Measurements from ENCODE around the gene IGFBP1.
"Not testable (repeated sequence)": the region's sequence is repeated elsewhere in the genome, so short reads cannot be mapped to it uniquely, and the experiment has no call there.

Gene IGFBP1

DNA sequence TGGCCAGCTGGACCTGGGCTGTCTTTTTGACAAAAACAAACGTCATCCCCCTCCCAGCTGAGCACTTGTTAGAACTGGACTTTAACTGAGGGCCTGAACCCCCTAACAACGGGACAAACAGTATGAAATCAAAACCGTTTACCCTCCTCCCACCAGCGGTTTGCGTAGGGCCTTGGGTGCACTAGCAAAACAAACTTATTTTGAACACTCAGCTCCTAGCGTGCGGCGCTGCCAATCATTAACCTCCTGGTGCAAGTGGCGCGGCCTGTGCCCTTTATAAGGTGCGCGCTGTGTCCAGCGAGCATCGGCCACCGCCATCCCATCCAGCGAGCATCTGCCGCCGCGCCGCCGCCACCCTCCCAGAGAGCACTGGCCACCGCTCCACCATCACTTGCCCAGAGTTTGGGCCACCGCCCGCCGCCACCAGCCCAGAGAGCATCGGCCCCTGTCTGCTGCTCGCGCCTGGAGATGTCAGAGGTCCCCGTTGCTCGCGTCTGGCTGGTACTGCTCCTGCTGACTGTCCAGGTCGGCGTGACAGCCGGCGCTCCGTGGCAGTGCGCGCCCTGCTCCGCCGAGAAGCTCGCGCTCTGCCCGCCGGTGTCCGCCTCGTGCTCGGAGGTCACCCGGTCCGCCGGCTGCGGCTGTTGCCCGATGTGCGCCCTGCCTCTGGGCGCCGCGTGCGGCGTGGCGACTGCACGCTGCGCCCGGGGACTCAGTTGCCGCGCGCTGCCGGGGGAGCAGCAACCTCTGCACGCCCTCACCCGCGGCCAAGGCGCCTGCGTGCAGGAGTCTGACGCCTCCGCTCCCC lies at the start of gene IGFBP1:
Gene IGFBP1, plus strand, starts transcription at position 304 of the 808 bp plus-strand sequence. Its CDS starts 165 bp downstream, at position 469.
- DNase-seq (ENCODE audit: low read depth in 1 of 2, low spot score in 1 of 2): no peak

DNA sequence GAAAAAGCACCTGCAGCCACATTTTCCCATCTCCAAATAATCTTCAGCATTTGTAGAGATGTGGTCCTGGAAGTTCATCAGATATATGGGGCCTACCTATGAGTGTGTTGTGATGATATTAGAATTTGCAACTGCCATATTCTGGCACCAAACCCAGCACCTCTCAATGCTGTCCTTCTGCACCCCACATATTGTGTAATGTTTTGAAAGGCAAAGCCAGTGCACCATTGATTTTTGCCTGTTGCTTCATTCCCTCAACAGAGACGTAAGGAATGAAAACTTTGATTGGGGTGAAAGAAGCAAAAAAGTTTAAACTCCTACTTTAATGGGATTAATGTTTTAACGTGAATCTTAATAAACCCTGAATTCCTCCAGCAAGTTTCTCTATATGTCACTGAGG lies 49.4 kb upstream of the IGFBP1 start:
- DNase-seq (ENCODE audit: low read depth in 1 of 2, low spot score in 1 of 2): not testable (repeated sequence)

DNA sequence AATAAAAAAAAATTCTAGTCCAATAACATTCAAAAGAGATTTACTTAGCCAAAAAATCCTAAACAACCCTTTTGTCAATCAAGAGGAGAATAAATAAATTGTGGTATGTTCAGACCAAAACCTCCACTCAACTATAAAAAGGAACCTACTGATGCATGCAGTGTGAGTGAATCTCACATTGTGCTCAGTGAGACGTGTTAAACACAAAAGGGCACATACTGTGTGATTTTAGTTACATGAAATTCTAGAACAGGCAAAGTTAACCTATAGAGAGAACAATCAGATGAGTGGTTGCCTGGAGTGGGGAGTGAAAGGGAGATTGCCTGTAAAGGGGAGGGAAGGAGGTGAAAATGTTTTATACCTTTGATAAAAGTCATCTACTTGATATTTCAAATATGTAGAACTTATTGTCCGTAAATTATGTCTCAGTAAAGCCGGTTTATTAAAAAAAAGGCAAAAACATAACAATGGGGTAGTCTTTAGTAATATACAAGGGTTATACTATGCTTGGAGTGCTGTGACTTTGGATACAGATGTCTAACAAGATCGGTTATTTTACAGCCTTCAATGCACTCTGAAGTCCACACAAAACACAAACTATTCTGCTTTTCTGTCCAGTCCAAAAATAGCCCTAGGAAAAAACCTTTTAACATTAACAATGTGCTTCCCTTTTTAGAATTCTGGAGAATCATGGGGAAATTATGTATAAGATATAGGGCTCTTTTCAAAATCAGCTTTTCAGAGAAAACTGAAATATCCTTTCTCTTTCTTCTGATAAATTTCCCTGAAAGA lies 46.2 kb upstream of the IGFBP1 start:
- DNase-seq (ENCODE audit: low read depth in 1 of 2, low spot score in 1 of 2): not testable (repeated sequence)

DNA sequence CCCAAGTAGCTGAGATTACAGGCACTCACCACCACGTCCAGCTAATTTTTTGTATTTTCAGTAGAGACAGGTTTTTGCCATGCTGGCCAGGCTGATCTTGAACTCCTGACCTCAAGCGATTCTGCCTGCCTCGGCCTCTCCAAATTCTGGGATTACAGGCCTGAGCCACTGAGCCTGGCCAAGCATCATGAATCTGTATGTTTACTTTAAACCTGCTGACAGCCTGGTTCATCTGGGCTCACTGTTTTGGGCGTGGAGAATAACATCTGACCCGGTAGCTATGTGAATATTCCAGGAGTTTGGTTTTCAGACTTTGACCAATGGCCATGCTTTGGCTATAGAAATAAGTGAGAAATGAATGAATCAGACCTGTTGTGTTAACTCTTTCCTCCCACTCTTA lies 41.8 kb upstream of the IGFBP1 start:
- DNase-seq (ENCODE audit: low read depth in 1 of 2, low spot score in 1 of 2): not testable (repeated sequence)

DNA sequence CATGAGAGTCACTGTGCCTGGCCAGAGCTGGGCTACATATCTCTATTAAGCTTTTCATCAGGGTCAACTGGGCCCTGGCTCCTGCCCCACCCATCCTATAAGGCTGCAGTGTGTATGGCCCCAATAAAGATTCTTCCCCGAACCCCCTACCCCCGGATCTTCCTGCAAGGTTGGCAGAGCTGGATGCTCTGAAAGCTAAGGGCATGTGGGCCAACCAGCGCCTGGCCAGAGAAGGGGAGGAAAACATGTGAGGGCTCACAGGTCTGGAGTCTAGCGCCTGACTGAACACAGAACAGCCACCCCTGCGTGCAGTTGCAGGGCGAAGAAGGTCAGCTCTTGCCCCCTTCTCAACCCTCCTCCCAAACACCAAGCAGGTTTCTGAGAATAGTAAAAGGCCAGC lies 39.6 kb upstream of the IGFBP1 start:
- not testable (repeated sequence) for DNase-seq (ENCODE audit: low read depth in 1 of 2, low spot score in 1 of 2)

DNA sequence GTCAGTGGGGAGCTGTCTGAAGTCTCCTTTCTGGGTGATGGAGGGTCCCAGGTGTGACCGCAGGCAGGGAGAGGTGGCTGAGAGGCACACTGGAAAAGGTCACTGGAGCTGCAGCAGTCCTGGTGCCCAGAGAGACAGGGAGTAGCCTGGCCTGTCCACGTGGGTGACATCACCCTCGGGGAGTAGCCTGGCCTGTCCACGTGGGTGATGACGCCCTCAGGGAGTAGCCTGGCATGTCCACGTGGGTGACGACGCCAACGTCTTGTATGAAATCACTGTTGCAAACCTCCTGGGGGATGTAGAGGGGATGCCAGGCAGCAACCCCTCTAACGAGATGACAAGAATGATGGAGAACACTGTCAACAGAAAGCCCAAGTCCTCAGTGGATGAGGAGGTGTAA lies 35.3 kb upstream of the IGFBP1 start:
- not testable (repeated sequence) for DNase-seq (ENCODE audit: low read depth in 1 of 2, low spot score in 1 of 2)

DNA sequence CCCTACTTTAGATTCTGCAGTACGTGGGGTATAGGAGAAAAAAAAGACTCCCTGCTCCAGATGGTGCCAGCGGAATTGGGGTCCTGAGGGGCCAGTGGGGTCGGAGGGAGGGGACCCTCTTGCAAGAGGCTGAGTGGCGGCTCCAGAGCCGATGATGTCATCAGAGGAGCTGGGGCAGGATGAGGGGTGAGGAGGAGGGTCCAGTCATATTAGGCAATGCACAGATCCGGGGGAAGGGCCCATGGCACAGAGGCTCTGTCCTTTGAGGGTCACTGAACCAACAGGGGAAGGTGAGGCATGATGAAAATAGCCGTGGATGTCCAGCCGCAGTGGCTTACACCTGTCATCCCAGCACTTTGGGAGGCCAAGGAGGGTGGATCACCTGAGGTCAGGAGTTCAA lies 34.8 kb upstream of the IGFBP1 start:
- not testable (repeated sequence) for DNase-seq (ENCODE audit: low read depth in 1 of 2, low spot score in 1 of 2)

DNA sequence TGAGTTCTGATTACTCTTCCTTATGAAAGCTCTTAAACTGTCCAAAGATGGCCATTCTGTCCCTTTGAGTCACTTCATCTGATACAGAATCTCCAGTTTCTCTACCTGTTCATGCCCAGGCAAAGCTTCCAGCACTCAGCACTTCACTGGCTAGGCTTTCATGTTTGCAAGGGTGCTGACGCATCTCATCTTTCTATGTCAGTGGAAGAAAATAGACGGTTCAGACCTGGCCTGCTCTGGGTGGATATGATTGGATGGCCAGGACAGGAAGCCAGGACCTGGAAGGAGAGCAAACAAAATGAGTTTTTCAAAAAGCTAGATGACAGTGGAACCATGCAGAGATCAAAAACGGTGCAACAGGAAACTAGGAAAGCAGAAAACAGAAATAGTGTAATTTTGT lies 32.6 kb upstream of the IGFBP1 start:
- DNase-seq (ENCODE audit: low read depth in 1 of 2, low spot score in 1 of 2): not testable (repeated sequence)

DNA sequence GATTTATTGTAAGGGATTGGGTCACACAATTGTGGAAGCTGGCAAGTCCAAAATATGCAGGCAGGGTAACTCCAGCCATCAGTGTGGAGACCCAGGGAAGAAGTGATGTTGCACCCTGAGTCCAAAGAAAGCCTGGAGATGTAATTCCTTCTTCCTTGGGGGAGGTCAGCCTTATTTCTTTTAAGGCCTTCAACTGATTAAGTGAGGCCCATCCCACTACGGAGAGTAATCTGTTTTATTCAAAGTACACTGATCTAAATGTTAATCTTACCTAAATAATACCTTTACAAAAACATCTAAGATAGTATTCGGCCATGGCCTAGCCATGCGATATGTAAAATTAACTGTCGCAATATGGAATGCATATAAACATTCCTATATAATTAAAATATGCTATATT lies 31.4 kb upstream of the IGFBP1 start:
- DNase-seq (ENCODE audit: low read depth in 1 of 2, low spot score in 1 of 2): not testable (repeated sequence)

DNA sequence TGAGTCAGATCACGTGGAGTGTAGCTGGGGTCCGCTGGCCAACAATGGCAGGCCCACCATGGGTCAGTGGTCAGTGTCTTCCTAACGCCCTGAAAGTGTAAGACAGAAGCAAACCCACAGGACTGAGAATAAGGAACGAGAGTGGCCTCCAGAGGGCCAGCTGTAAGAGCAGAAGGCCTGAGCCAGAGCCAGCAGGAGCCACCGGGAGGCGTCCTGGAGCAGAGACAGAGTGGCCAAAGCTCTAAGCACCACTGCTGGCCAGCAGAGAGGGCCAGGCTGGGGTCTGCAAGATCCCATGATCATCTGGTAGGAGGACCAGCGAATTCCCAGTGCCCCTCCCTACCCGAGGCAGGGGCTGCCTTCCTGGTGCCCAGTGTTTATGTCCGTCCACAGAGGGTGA lies 24.6 kb upstream of the IGFBP1 start:
- no peak for DNase-seq (ENCODE audit: low read depth in 1 of 2, low spot score in 1 of 2)

DNA sequence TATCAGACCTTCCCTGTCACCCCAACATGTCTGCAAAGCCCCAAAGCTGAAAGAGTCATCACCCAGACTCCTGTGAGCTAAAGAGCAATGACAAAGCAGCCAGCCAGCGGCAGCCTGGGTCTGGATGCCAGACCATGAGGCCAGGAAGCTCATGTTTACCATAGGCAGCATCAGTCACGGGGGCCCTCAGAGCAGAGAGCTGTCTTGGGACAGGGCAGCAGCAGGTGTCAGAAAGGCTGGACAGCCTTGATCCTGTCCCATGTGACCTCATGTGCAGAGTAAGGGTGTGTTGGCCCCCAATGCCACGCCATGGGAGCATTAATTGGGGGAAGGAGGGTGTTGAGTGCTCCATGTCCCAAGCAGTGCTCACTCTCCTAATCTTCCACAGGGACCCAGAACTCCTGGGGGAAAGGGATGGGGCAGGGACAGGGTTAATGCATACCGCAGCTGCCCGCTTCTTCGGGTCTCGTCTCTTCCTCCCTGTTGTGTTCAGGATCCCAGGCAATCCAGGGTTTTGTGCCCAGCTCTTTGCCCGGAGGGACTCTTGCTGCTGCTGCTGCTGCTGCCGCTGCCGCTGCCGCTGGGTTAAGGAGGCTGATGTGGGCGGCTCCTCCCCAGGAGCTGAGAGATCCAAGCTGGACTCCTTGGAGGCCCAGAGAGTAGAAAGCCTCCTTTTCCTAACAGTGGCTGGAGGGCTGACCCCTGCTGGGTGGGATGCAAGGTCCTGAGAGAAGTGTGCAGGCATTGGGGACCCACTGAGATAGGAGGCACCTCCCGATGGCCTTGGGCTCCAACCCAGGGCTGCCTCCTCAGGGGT lies 22.5 kb upstream of the IGFBP1 start:
- DNase-seq (ENCODE audit: low read depth in 1 of 2, low spot score in 1 of 2): no peak

DNA sequence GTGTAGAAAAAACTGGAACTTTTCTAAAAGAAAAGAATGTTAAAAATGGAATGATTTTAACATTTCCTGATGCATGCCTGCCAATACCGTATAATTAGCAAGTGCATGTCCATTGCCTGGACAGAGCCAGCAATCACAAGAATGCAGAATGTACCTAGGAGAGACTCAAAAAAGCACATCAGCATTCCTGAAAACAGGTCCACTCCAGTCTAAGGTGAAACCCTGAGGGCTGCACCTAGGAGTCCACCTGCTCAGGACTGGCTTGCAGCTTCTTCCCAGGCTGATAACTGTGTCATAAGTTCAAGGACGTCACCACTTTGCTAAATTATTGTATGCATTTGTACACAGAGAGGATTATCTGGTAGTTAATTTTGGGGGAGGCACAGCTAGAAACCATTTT lies 20.8 kb upstream of the IGFBP1 start:
- DNase-seq (ENCODE audit: low read depth in 1 of 2, low spot score in 1 of 2): no peak

DNA sequence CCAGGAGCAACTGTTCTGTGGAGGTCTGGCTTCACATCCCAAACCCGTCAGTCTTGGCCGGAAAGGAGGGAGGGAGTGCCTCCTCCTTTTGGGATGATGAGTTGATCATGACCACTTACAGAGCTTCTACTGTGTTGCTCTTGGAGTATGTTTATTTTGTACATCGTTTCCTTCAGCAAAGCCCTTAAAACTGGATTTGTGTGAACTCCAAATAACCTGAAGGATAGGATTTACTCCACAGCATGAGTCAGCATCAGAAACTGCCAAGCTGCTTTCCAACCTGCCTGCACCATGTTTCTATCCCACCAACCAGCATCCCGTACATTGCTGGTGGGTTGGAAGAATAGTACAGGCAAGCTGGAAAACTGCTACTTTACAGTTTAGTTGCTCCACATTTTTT lies 18.9 kb upstream of the IGFBP1 start:
- DNase-seq (ENCODE audit: low read depth in 1 of 2, low spot score in 1 of 2): no peak

DNA sequence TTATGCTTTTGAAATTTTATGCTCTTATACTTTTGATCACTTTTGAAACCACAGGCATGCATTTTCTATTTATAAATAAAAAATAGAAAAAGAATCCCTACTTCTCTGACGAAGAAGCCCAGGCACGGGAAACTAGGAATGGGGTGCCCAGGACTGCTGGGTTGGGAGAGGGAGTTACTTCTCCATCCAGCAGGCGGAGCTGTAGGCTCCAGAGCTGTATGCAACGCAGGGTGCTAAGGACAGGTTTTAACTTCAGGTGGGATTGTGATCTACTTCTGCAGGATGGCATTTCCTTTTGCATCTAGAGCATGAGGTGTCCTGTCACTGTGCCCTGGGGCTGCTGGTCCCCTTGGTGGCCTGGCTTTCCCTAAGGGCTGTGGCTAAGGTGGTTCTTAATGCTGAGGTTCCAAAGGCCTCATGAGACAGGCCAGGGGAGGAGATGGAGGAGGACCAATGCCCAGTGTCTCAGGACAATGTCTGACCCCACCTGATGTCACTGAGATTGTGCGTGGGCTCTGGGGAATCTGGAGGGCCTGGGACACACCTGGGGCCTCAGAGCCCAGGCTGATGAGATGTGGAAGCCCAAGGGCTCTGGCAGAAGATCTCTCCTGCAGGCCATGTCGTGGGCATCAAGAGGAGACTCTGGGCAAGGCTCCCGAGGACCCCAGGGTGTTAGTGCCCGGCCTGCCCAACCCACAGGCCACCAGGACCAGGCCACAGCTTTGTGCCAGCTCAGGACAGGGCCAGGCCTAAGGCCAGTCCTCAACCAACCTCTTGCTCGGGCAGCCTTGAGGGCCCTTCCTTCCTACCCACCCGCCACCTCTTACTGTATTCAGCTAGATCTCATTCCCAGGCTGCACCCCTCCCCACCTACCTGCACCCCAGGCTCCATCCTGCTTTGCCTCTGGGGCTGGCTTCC lies 15.9 kb upstream of the IGFBP1 start:
- no peak for DNase-seq (ENCODE audit: low read depth in 1 of 2, low spot score in 1 of 2)

DNA sequence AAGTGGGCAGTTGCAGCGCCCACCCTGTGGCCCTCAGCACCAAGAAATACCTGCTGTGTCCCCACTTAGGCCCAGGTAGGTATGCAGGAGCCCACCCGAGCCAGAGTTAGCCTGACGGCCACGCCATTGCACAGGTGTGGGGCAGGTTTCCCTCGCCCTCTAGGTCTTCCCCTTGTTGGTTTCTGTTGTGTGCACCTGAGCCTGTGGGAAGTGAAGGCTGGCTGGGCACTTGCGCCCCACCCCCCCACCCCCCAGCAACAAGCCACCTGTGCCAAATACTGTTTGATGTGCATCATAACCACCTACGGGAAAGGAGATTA lies 15.3 kb upstream of the IGFBP1 start, which contains the start of gene CCDC201:
Gene CCDC201, minus strand, starts transcription at position 48 of the 320 bp plus-strand sequence. CDS start 75 bp downstream, outside the sequence.
- DNase-seq (ENCODE audit: low read depth in 1 of 2, low spot score in 1 of 2): no peak

DNA sequence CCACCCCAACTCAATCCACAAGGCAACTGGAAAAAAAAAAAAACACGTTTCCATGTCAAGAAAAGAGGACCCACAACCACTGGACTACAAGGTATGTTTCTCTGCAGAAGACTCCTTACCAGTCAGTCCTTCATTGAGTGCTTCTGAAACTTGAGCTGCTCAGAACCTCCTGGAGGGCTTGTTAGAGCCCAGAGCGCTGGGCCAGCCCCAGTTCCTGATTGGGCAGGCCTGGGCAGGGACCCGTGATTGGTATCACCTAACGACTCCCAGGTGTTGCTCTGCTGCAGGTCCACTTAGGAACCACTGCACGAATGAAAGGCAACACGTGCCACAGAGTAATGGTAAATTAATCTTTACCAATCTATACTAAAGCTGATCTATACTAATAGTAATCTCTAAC lies 14.9 kb upstream of the IGFBP1 start:
- no peak for DNase-seq (ENCODE audit: low read depth in 1 of 2, low spot score in 1 of 2)

DNA sequence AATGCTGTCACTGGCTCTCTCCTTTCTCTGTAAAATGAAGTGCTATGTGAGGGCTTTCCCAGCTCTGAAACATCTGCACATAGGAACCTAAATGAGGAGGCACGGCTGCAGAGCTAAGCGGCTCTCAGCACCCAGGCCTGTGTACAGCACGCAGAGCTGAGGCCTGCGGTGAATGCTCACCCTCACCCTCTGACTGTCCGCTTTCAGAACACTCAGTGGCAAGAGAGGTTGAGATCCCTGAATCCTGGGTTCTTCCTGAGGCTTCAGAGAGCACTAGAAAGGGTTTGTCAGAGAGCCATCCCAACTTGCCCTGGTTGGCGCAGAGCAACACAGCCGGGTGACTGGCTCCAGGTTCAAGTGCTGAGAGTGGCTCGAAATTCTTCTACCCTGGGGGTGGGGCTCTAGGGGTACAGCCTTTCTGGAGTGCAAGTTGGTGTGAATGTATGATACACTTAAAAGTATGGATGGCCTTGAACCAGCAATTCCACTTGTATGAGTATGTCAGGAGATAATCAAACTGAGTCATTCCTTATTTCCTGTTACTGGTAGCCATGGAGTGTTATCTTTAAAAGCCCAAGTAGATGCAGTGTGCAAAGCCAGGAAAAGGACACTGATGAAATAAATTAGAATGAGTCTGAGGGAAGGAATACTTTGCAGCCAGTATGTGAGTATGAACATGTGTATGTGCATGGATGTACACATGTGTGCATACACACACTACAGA lies 13.7 kb upstream of the IGFBP1 start:
- no peak for DNase-seq (ENCODE audit: low read depth in 1 of 2, low spot score in 1 of 2)

DNA sequence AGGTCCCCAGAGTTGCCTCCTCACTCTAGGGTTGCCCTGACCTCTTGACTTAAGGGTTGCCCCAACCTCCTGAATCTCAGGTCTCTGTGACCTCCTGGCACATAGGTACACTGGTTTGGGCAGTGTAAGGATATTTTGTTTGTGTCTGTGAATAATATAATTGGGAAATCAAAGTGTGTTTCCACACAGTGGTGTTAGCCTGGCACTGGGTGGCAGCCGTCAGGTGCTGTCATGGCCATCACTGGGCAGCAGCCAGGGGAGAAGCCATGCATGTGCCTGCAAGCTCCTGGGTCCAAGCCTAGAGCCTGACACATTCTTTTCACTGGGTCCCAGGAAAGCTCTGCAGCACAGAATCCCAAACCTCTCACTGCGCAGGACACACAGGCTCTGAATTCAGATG lies 11.8 kb upstream of the IGFBP1 start:
- DNase-seq (ENCODE audit: low read depth in 1 of 2, low spot score in 1 of 2): no peak

DNA sequence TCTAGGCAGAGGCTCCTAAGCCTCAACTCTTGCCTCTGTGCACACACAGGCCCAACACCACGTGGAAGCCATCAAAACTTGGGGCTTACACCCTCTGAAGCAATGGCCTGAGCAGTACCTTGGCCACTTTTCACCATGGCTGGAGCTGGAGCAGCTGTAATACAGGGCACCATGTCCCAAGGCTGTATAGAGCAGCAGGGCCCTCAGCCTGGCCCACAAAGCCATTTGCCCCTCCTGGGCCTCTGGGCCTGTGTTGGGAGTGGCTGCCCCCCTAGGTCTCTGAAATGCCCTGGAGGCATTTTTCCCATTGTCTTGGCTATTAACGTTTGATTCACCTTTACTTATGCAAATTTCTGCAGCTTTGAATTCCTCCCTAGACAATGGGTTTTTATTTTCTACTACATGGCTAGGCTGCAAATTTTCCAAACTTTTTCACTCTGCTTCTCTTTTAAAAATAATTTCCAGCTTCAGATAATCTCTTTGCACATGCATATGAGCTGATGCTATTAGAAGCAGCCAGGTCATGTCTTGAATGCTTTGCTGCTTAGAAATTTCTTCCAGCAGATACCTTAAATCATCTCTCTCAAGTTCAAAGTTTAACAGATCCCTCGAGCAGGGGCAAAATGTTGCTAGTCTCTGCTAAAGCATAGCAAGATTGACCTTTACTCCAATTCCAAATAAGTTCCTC lies 9.7 kb upstream of the IGFBP1 start:
- no peak for DNase-seq (ENCODE audit: low read depth in 1 of 2, low spot score in 1 of 2)
